T-helper 1 cell treated with Interleukin-12 subunit alpha and Interleukin-12 subunit beta and Interleukin-4 antibody, amounts not matched to agents 30 μg/mL and 1 μg/mL, for 36 hours (primary cell): ENCODE data around the gene CLASP1.
"Not testable (repeated sequence)": the region's sequence is repeated elsewhere in the genome, so short reads cannot be mapped to it uniquely, and the experiment has no call there.

ENCODE experiments used
- H3K27ac Mint-ChIP-seq: one replicate; pipeline ENCODE4 v1.8.0; 2021; ENCODE audit warnings: mild to moderate bottlenecking, mixed read lengths
- H3K27me3 Mint-ChIP-seq: one replicate; pipeline ENCODE4 v1.8.0; 2021; ENCODE audit warnings: low read depth, mixed read lengths
- H3K36me3 Mint-ChIP-seq: one replicate; pipeline ENCODE4 v1.8.0; 2021; ENCODE audit warnings: low read depth, mixed read lengths
- H3K4me1 Mint-ChIP-seq: one replicate; pipeline ENCODE4 v1.8.0; 2021; ENCODE audit warnings: low read depth, mixed read lengths
- H3K4me3 Mint-ChIP-seq: one replicate; pipeline ENCODE4 v1.8.0; 2021; ENCODE audit warnings: mild to moderate bottlenecking, moderate library complexity, mixed read lengths
- H3K9me3 Mint-ChIP-seq: one replicate; pipeline ENCODE4 v1.8.0; 2021; ENCODE audit warnings: mixed read lengths

Gene CLASP1

GRCh38 chr2:121400201-121400600 lies 249.1 kb downstream of the CLASP1 start:
- Mint-ChIP-seq H3K4me3 (no peak overlapping the region), H3K4me1 (peaks cover 2% of the 10 kb centered on the region), H3K9me3 (no peaks in the 10 kb centered on the region), H3K36me3 (peaks cover 18% of the 10 kb centered on the region), H3K27me3 (no peaks in the 10 kb centered on the region), H3K27ac (no peak overlapping the region)

GRCh38 chr2:121398853-121399252 lies 250.4 kb downstream of the CLASP1 start:
- Mint-ChIP-seq H3K27me3 (no peaks in the 10 kb centered on the region), H3K9me3 (no peaks in the 10 kb centered on the region), H3K4me3 (no peak overlapping the region), H3K36me3 (peaks cover 18% of the 10 kb centered on the region), H3K27ac (no peak overlapping the region), H3K4me1 (peaks cover 2% of the 10 kb centered on the region)

GRCh38 chr2:121390082-121390692 lies 259.1 kb downstream of the CLASP1 start:
- Mint-ChIP-seq H3K4me1 (peaks cover 2% of the 10 kb centered on the region), H3K9me3 (no peaks in the 10 kb centered on the region), H3K36me3 (peaks cover 25% of the 10 kb centered on the region), H3K27ac (no peak overlapping the region), H3K4me3 (no peak overlapping the region), H3K27me3 (no peaks in the 10 kb centered on the region)

DNA sequence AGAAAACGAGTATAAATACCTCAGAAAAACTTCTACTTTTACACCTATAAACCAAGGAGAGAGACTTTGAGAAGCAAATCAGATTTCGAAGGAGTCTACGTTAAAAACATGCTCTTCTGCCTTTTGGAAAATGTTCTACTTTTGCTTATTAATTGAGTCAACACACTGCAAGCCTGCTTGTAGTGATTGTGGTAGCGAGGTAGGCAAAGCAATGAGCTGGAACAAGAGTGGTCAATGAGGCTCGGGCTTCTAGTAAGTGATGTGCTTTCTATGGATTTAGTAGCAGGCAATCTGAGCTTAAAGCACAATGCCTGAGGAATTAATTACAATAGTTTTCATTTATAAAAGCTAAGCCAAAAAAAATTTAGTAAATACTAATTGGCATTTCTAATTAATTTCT lies 260.9 kb downstream of the CLASP1 start:
- Mint-ChIP-seq H3K36me3 (peaks cover 19% of the 10 kb centered on the region), H3K9me3 (no peaks in the 10 kb centered on the region), H3K27ac (no peak overlapping the region), H3K27me3 (no peaks in the 10 kb centered on the region), H3K4me3 (no peak overlapping the region), H3K4me1 (peaks cover 2% of the 10 kb centered on the region)

DNA sequence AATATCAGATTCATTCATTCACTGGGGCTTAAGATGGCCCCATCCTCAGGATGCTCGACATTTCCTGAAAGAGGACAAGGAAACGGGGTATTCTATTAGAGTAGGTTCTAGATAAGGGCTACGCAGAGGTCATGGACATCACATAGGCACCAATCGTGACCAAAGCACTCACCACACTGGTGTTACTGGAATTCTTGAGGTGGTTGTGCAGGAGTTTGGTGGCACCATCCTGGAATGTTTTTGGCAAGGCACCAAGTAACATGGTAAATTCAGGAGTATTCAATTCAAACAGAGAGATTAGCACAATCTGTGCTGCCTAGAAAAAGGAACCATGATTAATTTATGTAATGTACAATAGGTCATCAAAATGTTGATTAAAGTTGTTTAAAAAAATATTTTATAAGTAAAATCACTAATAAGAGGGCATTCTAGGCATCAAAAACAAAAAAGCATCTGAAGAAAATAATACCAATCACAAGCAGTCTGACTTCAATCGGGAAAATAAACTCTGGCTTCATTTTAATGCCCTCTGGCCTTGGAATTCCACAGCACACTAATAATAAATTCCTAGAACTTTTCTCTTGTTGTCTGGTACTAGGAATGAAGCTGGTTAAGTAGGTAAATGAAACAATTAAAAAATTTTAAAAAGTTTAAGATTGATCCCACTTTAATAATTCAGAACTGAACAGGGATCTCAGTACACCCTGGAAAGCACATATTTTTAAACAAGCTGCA lies 261.5 kb downstream of the CLASP1 start:
- Mint-ChIP-seq H3K4me1 (peaks cover 2% of the 10 kb centered on the region), H3K27me3 (no peaks in the 10 kb centered on the region), H3K9me3 (no peaks in the 10 kb centered on the region), H3K27ac (no peak overlapping the region), H3K4me3 (no peak overlapping the region), H3K36me3 (peaks cover 19% of the 10 kb centered on the region)

DNA sequence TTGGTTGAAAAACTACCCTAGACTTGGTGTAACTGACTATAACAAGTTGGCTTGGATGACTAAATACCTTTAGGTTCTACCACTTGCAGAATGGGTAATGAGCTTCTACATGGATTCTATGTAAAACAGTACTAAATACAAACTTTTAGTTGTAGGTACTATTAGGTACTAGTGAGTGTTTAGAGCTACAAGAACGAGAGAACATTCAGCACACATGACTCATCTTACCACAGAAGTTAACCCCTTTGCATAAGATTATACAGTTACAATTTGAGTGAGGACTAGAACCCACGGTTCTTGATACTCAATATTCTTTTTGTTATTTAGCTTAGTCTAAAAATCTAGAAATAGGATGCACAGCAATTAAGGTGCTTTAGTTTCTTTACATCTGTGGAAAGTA lies 262.6 kb downstream of the CLASP1 start:
- Mint-ChIP-seq H3K4me1 (peaks cover 2% of the 10 kb centered on the region), H3K4me3 (no peak overlapping the region), H3K27ac (no peak overlapping the region), H3K36me3 (peaks cover 23% of the 10 kb centered on the region), H3K9me3 (no peaks in the 10 kb centered on the region), H3K27me3 (no peaks in the 10 kb centered on the region)

DNA sequence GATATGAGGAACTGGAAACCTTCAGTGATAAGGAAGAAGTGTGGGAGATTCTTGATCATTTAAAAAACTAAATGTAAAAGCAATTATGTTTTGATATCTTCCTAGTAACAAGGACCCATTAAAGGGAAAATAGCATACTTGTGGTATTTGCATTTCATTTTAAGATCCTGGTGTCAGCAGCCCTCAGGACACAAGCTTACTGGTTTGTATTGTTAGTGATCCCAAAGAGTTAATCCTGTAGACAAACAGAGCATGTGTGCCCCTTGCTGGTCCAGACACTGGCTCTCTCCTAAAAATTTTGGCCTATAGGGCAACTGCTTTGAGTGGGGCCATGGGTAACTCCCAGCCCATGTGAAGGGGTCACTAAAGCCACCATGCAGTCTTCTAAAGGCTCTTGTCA lies 263.2 kb downstream of the CLASP1 start:
- Mint-ChIP-seq H3K27ac (no peak overlapping the region), H3K36me3 (peaks cover 21% of the 10 kb centered on the region), H3K27me3 (no peaks in the 10 kb centered on the region), H3K9me3 (no peaks in the 10 kb centered on the region), H3K4me3 (no peak overlapping the region), H3K4me1 (peaks cover 2% of the 10 kb centered on the region)

GRCh38 chr2:121382744-121383143 lies 266.5 kb downstream of the CLASP1 start:
- Mint-ChIP-seq H3K4me3 (no peak overlapping the region), H3K36me3 (peaks cover 30% of the 10 kb centered on the region), H3K4me1 (peaks cover 7% of the 10 kb centered on the region), H3K9me3 (no peaks in the 10 kb centered on the region), H3K27me3 (no peaks in the 10 kb centered on the region), H3K27ac (no peak overlapping the region)

DNA sequence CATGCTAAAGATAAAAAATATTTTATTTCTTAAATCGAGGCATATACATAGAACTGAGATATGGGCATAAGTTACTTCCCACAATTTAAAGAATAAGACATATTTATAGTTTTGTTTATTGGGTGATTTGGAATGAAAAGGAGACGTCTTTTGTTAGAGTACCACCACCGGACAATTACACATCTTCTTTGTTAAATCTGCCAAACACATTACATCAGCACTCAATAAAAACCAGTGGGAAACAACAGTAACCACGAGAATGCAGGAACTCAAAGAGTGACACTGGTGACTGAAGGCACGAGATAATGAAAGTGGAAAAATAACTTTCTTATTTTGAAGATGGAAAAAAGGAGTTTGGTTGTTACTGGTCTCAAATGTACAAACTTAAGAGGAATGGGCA lies 271.6 kb downstream of the CLASP1 start:
- peaks cover 47% of the 10 kb centered on the region for H3K36me3 Mint-ChIP-seq
- H3K4me1 Mint-ChIP-seq, result peaks cover 6% of the 10 kb centered on the region

GRCh38 chr2:121376535-121377250 lies 272.6 kb downstream of the CLASP1 start:
- Mint-ChIP-seq H3K27ac (no peak overlapping the region), H3K27me3 (no peaks in the 10 kb centered on the region), H3K9me3 (no peaks in the 10 kb centered on the region), H3K4me1 (peaks cover 6% of the 10 kb centered on the region), H3K4me3 (no peak overlapping the region), H3K36me3 (peaks cover 49% of the 10 kb centered on the region)

More for the DNA sequence above, 271.6 kb downstream of the CLASP1 start:
- Mint-ChIP-seq H3K4me3 (no peak overlapping the region), H3K27me3 (no peaks in the 10 kb centered on the region), H3K27ac (no peak overlapping the region), H3K9me3 (no peaks in the 10 kb centered on the region)

- Mint-ChIP-seq H3K4me1 (peaks cover 6% of the 10 kb centered on the region), H3K4me3 (no peak overlapping the region), H3K36me3 (peaks cover 52% of the 10 kb centered on the region), H3K9me3 (no peaks in the 10 kb centered on the region), H3K27ac (no peak overlapping the region), H3K27me3 (no peaks in the 10 kb centered on the region)
Observed at GRCh38 chr2:121375621-121376159, 273.6 kb downstream of the CLASP1 start.

DNA sequence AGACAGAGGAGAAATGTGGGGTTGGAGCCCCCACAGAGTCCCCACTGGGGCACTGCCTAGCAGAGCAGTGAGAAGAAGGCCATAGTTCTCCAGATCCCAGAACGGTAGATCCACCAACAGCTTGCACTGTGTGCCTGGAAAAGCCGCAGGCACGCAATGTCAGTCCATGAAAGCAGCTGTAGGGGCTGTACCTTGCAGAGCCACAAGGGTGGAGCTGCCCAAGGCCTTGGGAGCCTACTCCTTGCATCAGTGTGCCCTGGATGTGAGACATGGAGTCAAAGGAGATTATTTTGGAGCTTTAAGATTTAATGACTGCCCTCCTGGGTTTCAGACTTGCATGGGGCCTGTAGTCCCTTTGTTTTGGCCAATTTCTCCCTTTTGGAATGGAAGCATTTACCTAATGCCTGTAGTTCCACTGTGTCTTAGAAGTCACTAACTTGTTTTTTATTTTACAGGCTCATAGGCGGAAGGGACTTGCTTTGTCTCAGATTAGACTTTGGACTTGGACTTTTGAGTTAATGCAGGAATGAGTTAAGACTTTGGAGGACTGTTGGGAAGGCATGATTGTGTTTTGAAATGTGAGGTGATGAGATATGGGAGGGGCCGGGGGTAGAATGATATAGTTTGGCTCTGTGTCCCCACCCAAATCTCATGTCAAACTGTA lies 274.7 kb downstream of the CLASP1 start:
- not testable (repeated sequence) for H3K27me3 Mint-ChIP-seq, H3K4me3 Mint-ChIP-seq, H3K4me1 Mint-ChIP-seq, H3K9me3 Mint-ChIP-seq, H3K27ac Mint-ChIP-seq
- H3K36me3 Mint-ChIP-seq, result peaks cover 52% of the 10 kb centered on the region

GRCh38 chr2:121372721-121373353 lies 276.4 kb downstream of the CLASP1 start:
- Mint-ChIP-seq H3K27me3 (no peaks in the 10 kb centered on the region), H3K36me3 (peaks cover 47% of the 10 kb centered on the region), H3K9me3 (no peaks in the 10 kb centered on the region), H3K27ac (peak overlapping the region; percentile 12), H3K4me3 (no peak overlapping the region), H3K4me1 (peaks cover 2% of the 10 kb centered on the region)

DNA sequence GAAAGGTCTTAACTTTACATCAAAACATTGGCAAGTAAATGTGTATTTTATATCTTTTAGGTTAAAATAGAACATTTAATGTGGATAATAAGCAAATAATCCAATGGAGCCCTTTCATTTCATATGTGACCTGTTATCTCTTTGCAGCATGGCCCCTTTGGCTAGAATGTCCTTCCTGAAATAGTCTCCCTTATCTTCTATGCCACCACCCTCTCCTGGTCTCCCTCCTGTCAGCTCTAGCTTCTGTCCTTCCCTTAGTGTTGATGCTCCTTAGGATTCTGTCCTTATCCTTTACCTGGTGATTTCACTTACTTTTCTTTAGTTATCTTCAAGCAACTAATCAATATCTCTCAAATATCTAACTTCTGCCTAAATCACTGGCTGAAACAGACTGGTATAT lies 277.2 kb downstream of the CLASP1 start:
- no peaks in the 10 kb centered on the region for H3K4me1 Mint-ChIP-seq
- no peaks in the 10 kb centered on the region for H3K9me3 Mint-ChIP-seq
- H3K27me3 Mint-ChIP-seq, result no peaks in the 10 kb centered on the region
- H3K27ac Mint-ChIP-seq, result no peak overlapping the region
- no peak overlapping the region for H3K4me3 Mint-ChIP-seq
- peaks cover 43% of the 10 kb centered on the region for H3K36me3 Mint-ChIP-seq
